Measurements from ENCODE around the gene NFATC1.

Gene NFATC1

DNA sequence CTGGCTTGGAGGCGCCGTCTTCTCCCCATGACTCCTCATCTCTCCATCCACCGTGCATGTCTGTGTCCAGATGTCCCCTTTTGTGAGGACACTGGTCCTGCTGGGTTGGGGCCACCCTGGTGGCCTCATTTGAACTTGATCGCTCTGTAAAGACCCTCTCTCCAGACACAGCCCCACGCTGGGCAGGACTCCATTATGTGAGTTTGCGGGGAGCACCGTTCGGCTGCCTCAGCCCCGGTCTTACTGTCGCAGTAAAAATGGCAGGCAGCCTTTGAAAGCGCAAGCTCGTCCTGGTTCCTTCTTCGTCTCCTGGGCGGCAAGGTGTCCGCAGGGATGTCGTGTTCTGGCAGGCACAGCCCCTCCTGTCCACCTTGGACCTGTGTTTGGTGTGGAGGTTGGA lies 17.7 kb downstream of the NFATC1 start:
- Histone ChIP-seq H3K9ac (ENCODE audit: low read depth, low read length) (no peak overlapping the region), H3K36me3 (ENCODE audit: insufficient read depth, low read length) (no peaks in the 10 kb centered on the region), H3K4me1 (ENCODE audit: insufficient read depth, low read length) (no peaks in the 10 kb centered on the region; the same call in 1 of the 2 replicates), H3K9me3 (ENCODE audit: control insufficient read depth, insufficient read depth, low read length) (no peaks in the 10 kb centered on the region)

DNA sequence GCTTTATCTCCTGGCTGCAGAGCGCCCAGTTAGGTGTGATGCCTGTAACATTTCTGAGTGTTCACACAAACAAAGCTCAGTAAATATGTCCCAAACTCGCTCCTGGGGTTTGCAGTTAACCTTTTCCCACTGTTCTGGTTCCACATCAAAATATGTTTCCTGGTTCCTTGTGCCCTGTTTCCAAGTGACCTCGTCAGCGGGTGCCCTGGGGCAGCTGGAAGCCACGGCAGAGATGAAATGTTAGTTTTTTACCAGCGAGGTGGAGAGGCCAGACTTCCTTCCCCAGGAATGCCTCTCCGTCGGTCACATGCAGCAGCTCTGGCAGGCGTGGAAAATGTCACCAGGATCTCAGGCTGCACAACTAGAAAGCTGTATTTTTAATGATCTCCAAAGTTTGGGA lies 18.2 kb downstream of the NFATC1 start:
- no peaks in the 10 kb centered on the region for H3K36me3 ChIP-seq (ENCODE audit: insufficient read depth, low read length)
- H3K9me3 ChIP-seq (ENCODE audit: control insufficient read depth, insufficient read depth, low read length), result no peaks in the 10 kb centered on the region
- no peak overlapping the region for H3K9ac ChIP-seq (ENCODE audit: low read depth, low read length)
- no peaks in the 10 kb centered on the region; the same call in 1 of the 2 replicates for H3K4me1 ChIP-seq (ENCODE audit: insufficient read depth, low read length)

DNA sequence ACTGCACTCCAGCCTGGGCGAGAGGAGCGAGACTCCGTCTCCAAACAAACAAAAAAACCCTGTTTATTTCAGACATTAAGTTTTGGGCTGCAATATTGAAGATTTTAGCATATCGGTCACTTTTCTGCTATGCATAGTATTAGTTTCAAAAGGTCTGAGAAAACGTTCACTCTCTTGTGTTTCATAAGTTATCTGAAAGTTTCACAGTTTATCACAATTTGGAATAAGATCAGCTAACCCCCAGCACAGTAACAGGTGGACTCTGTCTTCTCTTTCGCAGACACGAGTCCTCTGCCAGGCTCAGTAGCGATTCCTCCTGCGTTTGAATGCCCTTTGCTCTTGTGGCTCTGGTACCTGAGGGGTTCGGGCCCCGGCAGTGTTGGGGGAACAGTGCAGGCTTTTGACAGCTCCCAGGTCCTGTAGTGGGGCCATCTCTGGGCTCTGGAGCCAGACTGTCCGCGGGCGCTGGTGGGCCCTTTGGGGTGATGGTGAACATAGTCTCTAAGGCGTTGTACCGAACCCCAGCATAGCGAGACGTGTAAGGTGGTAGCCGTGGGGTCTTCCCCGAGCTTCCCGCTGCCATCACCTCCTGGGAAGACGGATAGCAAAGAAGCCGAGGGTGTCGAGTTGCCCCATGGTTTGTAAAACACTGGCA lies 20.4 kb downstream of the NFATC1 start:
- H3K36me3 ChIP-seq (ENCODE audit: insufficient read depth, low read length), result no peaks in the 10 kb centered on the region
- no peaks in the 10 kb centered on the region for H3K9me3 ChIP-seq (ENCODE audit: control insufficient read depth, insufficient read depth, low read length)
- no peak overlapping the region for H3K9ac ChIP-seq (ENCODE audit: low read depth, low read length)
- H3K4me1 ChIP-seq (ENCODE audit: insufficient read depth, low read length), result no peaks in the 10 kb centered on the region; the same call in 1 of the 2 replicates

DNA sequence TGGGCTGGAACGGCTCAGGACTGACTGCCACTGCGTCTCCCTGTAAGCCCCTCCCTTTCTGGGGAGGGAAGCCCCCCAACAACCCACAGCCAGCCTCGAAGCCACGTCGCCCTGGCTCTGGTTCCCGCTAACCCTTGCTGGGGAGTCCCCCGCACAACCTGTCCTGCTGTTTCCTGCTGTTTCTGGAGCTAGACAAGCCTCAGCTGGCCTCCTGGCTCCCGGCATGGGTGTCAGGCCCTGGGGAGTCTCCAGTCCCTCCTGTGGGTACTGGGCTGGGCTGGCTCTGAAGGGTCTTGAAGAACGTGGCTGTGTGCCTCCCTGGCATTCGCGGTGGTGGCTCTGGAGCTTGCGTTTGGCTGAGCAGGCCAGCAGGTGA lies 20.9 kb downstream of the NFATC1 start:
- H3K4me1 ChIP-seq (ENCODE audit: insufficient read depth, low read length), result no peaks in the 10 kb centered on the region; the same call in 1 of the 2 replicates
- no peaks in the 10 kb centered on the region; the same call in 1 of the 2 replicates for H3K36me3 ChIP-seq (ENCODE audit: insufficient read depth, low read length)
- H3K9me3 ChIP-seq (ENCODE audit: control insufficient read depth, insufficient read depth, low read length), result no peaks in the 10 kb centered on the region
- H3K9ac ChIP-seq (ENCODE audit: low read depth, low read length), result no peak overlapping the region

DNA sequence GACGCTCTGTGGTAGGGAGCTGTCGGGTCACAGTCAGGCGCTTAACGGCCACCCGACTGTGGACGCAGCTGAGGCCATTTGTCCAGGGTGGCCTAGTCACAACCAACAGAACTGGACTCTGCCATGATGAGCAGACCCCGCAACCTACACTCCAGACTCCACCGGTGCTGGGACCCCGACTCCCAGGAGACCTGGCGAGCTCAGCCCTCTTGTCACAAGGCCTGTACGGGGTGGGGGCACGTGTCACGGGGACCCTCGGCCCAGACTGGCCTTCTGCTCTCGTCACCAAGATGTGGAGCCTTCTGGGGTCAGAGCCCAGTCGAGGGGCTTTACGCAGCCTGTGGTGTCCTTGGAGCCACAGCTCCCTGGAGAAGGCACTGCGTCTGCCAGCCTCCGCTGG lies 22.5 kb downstream of the NFATC1 start:
- Histone ChIP-seq H3K9ac (ENCODE audit: low read depth, low read length) (no peak overlapping the region), H3K4me1 (ENCODE audit: insufficient read depth, low read length) (no peaks in the 10 kb centered on the region), H3K36me3 (ENCODE audit: insufficient read depth, low read length) (no peaks in the 10 kb centered on the region; the same call in 1 of the 2 replicates), H3K9me3 (ENCODE audit: control insufficient read depth, insufficient read depth, low read length) (no peaks in the 10 kb centered on the region)

DNA sequence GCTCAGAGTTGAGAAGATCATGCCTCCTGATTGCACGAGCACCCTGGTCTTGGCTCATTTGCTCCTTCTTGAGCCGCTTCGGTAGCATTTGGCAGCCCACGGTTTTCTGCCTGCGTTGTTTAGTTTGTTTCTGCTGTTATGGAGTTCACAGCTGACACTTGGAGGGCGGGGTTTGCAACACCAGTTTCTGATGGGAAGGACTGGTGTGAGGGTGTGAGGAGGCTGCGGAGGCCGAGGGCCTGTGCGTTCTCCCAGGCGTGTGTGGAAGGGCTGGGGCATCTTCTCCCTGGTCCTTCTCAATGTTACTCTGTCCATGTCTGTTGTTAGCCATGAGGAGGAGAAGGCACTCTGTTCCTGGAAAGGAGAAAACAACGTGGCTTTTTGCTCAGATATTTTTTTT lies 22.9 kb downstream of the NFATC1 start:
- Histone ChIP-seq H3K4me1 (ENCODE audit: insufficient read depth, low read length) (no peaks in the 10 kb centered on the region), H3K9ac (ENCODE audit: low read depth, low read length) (no peak overlapping the region), H3K36me3 (ENCODE audit: insufficient read depth, low read length) (no peaks in the 10 kb centered on the region; the same call in 1 of the 2 replicates), H3K9me3 (ENCODE audit: control insufficient read depth, insufficient read depth, low read length) (no peaks in the 10 kb centered on the region)

DNA sequence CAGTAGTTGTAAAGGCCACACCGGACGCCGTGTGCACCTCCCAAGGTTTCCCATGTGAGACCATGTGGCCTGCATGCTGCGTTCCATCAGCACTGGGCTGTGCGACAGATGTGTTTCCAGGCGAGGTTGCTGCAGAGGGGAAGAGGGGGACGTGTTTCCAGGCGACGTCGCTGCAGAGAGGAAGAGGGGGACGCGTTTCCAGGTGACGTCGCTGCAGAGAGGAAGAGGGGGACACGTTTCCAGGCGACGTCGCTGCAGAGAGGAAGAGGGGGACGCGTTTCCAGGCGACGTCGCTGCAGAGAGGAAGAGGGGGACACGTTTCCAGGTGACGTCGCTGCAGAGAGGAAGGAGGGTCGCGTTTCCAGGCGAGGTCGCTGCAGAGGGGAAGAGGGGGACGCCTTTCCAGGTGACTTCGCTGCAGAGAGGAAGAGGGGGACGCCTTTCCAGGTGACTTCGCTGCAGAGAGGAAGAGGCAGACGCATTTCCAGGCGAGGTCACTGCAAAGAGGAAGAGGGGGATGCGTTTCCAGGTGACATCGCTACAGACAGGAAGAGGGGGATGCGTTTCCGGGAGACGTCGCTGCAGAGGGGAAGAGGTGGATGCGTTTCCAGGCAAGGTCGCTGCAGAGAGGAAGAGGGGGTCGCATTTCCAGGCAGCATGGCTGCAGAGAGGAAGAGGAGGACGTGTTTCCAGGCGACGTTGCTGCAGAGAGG lies 24.5 kb downstream of the NFATC1 start:
- H3K36me3 ChIP-seq (ENCODE audit: insufficient read depth, low read length), result no peaks in the 10 kb centered on the region; the same call in 1 of the 2 replicates
- no peak overlapping the region for H3K9ac ChIP-seq (ENCODE audit: low read depth, low read length)
- H3K9me3 ChIP-seq (ENCODE audit: control insufficient read depth, insufficient read depth, low read length), result no peaks in the 10 kb centered on the region
- H3K4me1 ChIP-seq (ENCODE audit: insufficient read depth, low read length), result no peaks in the 10 kb centered on the region

DNA sequence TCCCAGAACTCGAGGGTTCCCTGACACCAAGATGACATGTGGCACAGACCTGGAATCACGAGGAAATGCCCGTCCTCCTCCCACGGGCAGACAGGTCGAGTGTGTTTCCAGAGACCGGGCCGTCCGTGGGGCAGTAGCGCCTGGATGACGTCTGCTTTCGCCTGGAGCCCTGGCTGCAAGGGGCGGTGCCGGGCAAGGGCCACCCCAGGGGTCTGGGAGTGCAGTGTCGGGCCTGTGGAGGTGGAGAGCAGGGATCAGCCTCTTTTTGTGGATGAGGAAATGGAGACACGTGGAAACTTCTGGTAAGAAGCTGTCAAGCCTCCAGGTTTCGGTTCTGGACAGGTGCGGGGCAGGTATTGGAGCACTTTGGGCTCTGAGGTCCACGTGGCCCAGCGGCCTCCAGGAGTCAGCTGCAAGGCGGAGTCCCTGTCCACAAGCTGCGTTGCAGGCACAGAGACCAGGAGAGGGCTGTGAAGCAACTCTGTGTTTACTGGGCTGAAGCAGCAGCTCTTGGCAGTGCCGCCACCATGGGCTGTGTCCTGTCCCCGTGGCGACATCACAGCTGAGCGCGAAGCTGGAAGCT lies 25.6 kb downstream of the NFATC1 start:
- Histone ChIP-seq H3K9ac (ENCODE audit: low read depth, low read length) (no peak overlapping the region), H3K4me1 (ENCODE audit: insufficient read depth, low read length) (no peaks in the 10 kb centered on the region), H3K9me3 (ENCODE audit: control insufficient read depth, insufficient read depth, low read length) (no peaks in the 10 kb centered on the region), H3K36me3 (ENCODE audit: insufficient read depth, low read length) (no peaks in the 10 kb centered on the region; the same call in 1 of the 2 replicates)

DNA sequence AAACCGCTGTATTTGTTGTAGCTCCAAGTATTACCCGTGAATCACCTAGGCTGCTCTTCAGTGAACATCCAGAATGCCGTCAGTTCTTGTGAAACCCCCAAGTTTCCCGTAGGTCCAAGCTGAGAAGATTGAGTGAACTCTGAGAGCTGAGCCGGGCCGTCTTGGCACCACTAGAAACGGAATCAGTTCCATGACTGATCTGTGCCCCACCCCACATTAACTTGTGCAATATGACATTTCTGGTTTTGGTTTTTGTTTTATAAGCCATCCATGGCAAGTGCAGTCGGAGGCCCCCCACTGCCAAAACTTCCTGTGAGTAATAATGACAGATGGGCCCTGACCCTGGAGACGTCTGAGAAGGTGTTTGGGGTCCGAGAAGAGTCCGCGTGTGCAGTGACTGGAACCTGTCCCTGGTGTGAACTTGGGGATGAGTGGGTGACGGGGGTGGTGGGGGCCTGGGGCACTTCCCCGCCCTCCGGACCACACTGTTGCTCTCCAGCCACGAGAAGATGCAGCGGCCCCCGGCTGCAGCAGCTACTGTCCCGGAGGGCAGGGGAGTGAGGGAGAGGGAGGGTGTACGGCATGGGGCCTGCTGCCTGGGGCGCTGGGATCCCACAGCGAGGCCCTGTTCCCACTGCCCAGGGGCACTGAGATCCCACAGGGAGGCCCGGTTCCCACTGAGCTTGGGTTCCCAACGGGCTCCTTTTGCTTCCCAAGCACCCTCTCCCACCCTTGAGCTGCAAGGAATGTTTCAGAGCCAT lies 26.5 kb downstream of the NFATC1 start:
- Histone ChIP-seq H3K4me1 (ENCODE audit: insufficient read depth, low read length) (no peaks in the 10 kb centered on the region), H3K9ac (ENCODE audit: low read depth, low read length) (no peak overlapping the region), H3K36me3 (ENCODE audit: insufficient read depth, low read length) (no peaks in the 10 kb centered on the region; the same call in 1 of the 2 replicates), H3K9me3 (ENCODE audit: control insufficient read depth, insufficient read depth, low read length) (no peaks in the 10 kb centered on the region)

DNA sequence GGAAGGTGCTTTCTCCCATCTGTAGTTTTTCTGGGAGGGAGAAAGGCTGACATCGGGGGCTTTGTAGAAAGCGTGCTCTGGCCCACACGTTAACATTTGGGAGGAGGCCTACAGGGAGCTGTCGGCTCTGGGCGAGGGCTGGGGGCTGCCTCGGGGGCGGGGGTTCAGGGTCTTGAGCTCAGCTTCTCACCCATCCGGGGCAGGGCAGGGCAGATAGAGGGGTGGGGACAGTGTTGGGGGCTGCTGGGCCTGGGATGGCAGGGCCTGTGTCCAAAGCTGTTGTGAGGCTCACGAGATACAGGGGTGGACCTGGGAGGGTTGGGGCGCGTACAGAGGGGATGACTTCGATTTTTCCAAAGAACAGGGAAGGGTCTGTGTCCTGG lies 27.0 kb downstream of the NFATC1 start:
- Histone ChIP-seq H3K36me3 (ENCODE audit: insufficient read depth, low read length) (no peaks in the 10 kb centered on the region; the same call in 1 of the 2 replicates), H3K4me1 (ENCODE audit: insufficient read depth, low read length) (no peaks in the 10 kb centered on the region), H3K9me3 (ENCODE audit: control insufficient read depth, insufficient read depth, low read length) (no peaks in the 10 kb centered on the region), H3K9ac (ENCODE audit: low read depth, low read length) (no peak overlapping the region)

DNA sequence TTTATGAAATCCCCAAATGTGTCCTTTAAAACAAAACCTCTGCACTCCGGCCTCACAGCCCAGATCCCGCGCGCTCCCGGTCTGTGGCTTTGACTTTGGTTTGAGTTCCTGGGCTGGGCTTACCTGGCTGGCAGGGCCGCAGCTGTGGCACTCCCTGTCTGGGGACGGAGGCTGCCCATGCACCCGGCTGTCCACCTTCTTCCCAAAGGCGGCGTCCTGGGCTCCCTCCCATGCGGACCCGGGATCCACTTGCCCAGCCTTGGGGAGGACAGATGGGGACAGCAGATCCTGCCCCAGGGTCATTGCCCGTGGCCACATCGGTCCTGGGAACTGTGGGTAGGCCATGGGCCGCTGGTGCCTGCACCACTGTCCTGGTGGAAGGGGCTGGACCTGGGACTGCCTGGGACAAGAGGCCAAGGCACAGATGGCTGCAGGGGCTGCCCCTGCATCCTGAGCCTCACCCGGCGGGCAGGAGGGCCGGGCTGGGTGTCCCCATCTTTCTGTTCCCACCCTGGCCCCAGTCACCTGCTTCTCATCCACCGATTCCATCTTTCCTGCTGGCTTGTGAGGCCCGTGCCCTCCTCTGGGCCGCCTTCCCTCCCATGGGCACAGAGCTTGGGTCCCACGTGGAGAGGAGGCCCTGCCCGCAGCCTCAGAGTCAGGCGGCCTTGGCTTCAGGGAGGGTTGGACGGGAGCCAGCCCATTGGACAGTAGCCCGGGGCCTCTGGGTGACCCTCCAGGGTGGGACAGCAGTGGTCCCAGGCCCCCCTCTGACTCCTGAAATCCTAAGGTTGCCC lies 27.7 kb downstream of the NFATC1 start:
- H3K9ac ChIP-seq (ENCODE audit: low read depth, low read length), result no peak overlapping the region
- H3K36me3 ChIP-seq (ENCODE audit: insufficient read depth, low read length), result no peaks in the 10 kb centered on the region; the same call in 1 of the 2 replicates
- H3K4me1 ChIP-seq (ENCODE audit: insufficient read depth, low read length), result no peaks in the 10 kb centered on the region
- no peaks in the 10 kb centered on the region for H3K9me3 ChIP-seq (ENCODE audit: control insufficient read depth, insufficient read depth, low read length)

DNA sequence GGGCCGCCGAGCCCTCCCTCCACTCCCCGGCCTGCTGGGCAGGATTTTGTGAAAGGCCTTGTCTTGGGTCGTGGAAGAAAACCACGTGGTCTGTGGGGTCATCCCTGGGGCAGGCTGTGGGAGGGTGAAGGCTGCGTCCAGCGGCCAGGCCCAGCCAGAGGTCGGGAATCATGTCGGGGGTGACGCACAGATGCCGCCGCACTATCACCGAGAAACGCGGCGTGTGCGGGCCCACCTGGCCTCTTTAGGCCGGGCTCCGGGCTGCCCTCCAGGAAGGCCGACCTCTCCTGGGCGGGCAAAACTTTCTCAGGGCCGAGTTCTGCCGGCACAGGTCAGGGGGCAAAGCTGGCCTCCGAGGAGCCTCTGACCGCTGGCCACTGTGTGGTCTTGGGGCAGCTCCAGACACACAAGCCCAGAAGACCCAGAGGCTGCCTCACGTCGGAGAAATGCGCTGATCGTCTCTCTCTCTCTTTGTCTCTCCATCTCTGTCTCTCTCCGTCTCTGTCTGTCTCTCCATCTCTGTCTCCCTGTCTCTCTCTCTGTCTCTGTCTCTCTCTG lies 28.4 kb downstream of the NFATC1 start:
- H3K9me3 ChIP-seq (ENCODE audit: control insufficient read depth, insufficient read depth, low read length), result no peaks in the 10 kb centered on the region
- H3K4me1 ChIP-seq (ENCODE audit: insufficient read depth, low read length), result no peaks in the 10 kb centered on the region
- H3K36me3 ChIP-seq (ENCODE audit: insufficient read depth, low read length), result no peaks in the 10 kb centered on the region; the same call in 1 of the 2 replicates
- no peak overlapping the region for H3K9ac ChIP-seq (ENCODE audit: low read depth, low read length)

DNA sequence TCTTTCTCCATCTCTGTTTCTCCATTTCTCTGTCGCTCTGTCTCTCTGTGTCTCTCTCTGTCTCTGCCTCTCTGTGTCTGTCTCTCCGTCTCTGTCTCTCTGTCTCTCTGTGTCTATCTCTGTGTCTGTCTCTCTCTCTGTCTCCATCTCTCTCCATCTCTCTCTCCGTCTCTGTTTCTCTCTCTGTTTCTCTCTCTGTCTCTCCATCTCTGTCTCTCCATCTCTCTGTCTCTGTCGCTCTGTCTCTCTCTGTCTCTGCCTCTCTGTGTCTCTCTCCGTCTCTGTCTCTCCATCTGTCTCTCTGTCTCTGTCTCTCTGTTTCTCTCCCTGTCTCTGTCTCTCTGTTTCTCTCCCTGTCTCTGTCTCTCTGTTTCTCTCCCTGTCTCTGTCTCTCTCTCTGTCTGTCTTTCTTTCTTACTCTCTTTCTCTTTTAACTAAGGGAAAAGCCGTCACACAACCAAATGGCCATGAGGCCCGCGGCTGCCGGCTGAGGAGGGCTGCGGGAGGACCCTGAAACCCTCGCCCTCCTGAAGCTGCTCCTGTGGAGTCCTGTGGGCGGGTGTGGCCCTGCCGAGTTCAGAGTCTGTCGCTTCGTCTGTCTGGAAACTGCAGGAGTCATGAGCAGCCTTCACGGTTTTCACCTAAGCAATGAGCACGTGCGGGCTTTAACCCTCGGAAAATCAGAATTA lies 29.3 kb downstream of the NFATC1 start:
- H3K36me3 ChIP-seq (ENCODE audit: insufficient read depth, low read length), result no peaks in the 10 kb centered on the region; the same call in 1 of the 2 replicates
- no peaks in the 10 kb centered on the region for H3K4me1 ChIP-seq (ENCODE audit: insufficient read depth, low read length)
- no peaks in the 10 kb centered on the region for H3K9me3 ChIP-seq (ENCODE audit: control insufficient read depth, insufficient read depth, low read length)
- H3K9ac ChIP-seq (ENCODE audit: low read depth, low read length), result no peak overlapping the region

Measured in ES-I3 (cell line).